SU-DHL-6 (cell line): Measurements from ENCODE around the gene ACOT11.

Source experiments
- H2AFZ ChIP-seq: fragments of 200-600 bp; sonication (generic); 2 replicates; pipeline ENCODE4 v1.6.1; 2014; ENCODE audit warnings: low read depth, mild to moderate bottlenecking, moderate library complexity, mixed read lengths, antibody characterized with exemption, low read length; ENCODE audit not compliant: severe bottlenecking
- H3F3A ChIP-seq: fragments of 200-600 bp; shearing (Covaris generic); 2 replicates; pipeline ENCODE4 v1.6.0; 2016; ENCODE audit warnings: antibody characterized with exemption, mild to moderate bottlenecking; ENCODE audit not compliant: insufficient read depth
- H3K27ac ChIP-seq: fragments of 200-600 bp; sonication (generic); 2 replicates; pipeline ENCODE4 v1.5.1; 2016; ENCODE audit warnings: low read depth, mild to moderate bottlenecking, low read length, moderate library complexity, mixed read lengths
- H3K27me3 ChIP-seq: fragments of 200-600 bp; sonication (generic), shearing (Covaris generic); 2 replicates; pipeline ENCODE4 v1.6.0; 2014; ENCODE audit warnings: mild to moderate bottlenecking, low read length
- H3K36me3 ChIP-seq: fragments of 200-600 bp; sonication (generic); 2 replicates; pipeline ENCODE4 v1.6.1; 2014; ENCODE audit warnings: mild to moderate bottlenecking, low read length, mixed read lengths
- H3K4me2 ChIP-seq: fragments of 300-600, 200-600 bp; shearing (Covaris generic), sonication (generic); 2 replicates; pipeline ENCODE4 v1.6.0; 2014; ENCODE audit warnings: low read length, low read depth, mild to moderate bottlenecking; ENCODE audit not compliant: poor library complexity, severe bottlenecking
- H3K4me3 ChIP-seq: fragments of 200-600 bp; sonication (generic); 2 replicates; pipeline ENCODE4 v1.5.1; 2014; ENCODE audit warnings: antibody characterized with exemption, low read length, mild to moderate bottlenecking, mixed read lengths; ENCODE audit not compliant: insufficient read depth, poor library complexity, severe bottlenecking
- H3K79me2 ChIP-seq: fragments of 200-600 bp; sonication (generic); 2 replicates; pipeline ENCODE4 v1.6.1; 2014; ENCODE audit warnings: mild to moderate bottlenecking, low read length, moderate library complexity; ENCODE audit not compliant: insufficient read depth
- H3K9ac ChIP-seq: fragments of 200-600 bp; sonication (generic); 2 replicates; pipeline ENCODE4 v1.7.0; 2014; ENCODE audit warnings: mild to moderate bottlenecking, low read length
- H3K9me2 ChIP-seq: fragments of 200-600 bp; sonication (generic); replicated peaks from 2 replicates; pipeline ENCODE4 v1.6.1; 2014; ENCODE audit warnings: low read length; ENCODE audit not compliant: insufficient read depth
- H3K9me3 ChIP-seq: fragments of 200-600 bp; sonication (generic); 2 replicates; pipeline ENCODE4 v1.6.1; 2014; ENCODE audit warnings: low read length, mixed read lengths; ENCODE audit not compliant: insufficient read depth
- H4K20me1 ChIP-seq: fragments of 200-600 bp; sonication (generic); 2 replicates; pipeline ENCODE4 v1.6.1; 2014; ENCODE audit warnings: low read depth, mild to moderate bottlenecking, antibody characterized with exemption, low read length, moderate library complexity, mixed read lengths
- EZH2phosphoT487 ChIP-seq: fragments of 200-600 bp; sonication (generic), shearing (Covaris generic); conservative IDR thresholded peaks from 2 replicates; pipeline ENCODE4 v1.6.1; 2018; ENCODE audit warnings: mild to moderate bottlenecking, antibody characterized with exemption, low read length, moderate library complexity, mixed read lengths
- TF ChIP-seq, protein P1 (sequence below): fragments of 200-600 bp; sonication (generic); IDR thresholded peaks from one replicate; pipeline ENCODE4 v1.5.1; 2017; ENCODE audit warnings: antibody characterized with exemption, mild to moderate bottlenecking, low read length, moderate library complexity; ENCODE audit not compliant: insufficient read depth, poor library complexity, severe bottlenecking

The ACOT11 gene

GRCh38 chr1:54611621-54612020 is 63.6 kb downstream of the ACOT11 start:
- no peak for TF ChIP-seq EZH2phosphoT487
- TF ChIP-seq, protein P1, sequence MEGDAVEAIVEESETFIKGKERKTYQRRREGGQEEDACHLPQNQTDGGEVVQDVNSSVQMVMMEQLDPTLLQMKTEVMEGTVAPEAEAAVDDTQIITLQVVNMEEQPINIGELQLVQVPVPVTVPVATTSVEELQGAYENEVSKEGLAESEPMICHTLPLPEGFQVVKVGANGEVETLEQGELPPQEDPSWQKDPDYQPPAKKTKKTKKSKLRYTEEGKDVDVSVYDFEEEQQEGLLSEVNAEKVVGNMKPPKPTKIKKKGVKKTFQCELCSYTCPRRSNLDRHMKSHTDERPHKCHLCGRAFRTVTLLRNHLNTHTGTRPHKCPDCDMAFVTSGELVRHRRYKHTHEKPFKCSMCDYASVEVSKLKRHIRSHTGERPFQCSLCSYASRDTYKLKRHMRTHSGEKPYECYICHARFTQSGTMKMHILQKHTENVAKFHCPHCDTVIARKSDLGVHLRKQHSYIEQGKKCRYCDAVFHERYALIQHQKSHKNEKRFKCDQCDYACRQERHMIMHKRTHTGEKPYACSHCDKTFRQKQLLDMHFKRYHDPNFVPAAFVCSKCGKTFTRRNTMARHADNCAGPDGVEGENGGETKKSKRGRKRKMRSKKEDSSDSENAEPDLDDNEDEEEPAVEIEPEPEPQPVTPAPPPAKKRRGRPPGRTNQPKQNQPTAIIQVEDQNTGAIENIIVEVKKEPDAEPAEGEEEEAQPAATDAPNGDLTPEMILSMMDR, result no peak
- H2AFZ ChIP-seq, result no peak overlapping the region
- no peak overlapping the region for H3K9ac ChIP-seq

DNA sequence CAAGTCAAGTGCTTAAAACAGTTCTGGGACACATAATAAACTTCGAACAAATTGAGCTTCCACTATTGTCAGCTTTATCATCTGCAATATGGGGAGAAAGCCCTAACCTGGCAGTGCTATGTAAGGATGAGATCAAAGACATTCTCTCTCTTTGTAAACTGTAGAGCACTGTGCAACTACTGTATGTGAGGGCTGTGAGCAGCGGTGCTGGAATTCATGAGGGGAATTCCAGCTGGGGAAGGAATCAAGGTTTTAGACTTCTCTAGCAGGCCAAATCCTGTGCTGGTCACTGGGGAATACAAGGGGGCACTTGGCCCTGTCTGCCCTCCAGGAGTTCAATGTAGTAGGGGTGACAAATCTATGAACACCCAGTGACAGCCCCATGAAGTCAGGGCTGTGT is 66.0 kb downstream of the ACOT11 start:
- no peak for TF ChIP-seq EZH2phosphoT487
- TF ChIP-seq, protein P1, result no peak
- Histone ChIP-seq H3K4me2 (no peak overlapping the region), H2AFZ (no peak overlapping the region), H3F3A (no peaks in the 10 kb centered on the region), H3K27ac (no peak overlapping the region), H3K36me3 (no peaks in the 10 kb centered on the region), H3K27me3 (no peaks in the 10 kb centered on the region), H4K20me1 (no peaks in the 10 kb centered on the region), H3K79me2 (no peaks in the 10 kb centered on the region), H3K9ac (no peak overlapping the region), H3K4me3 (no peak overlapping the region), H3K9me3 (no peaks in the 10 kb centered on the region), H3K9me2 (no peaks in the 10 kb centered on the region)

More at GRCh38 chr1:54611621-54612020, 63.6 kb downstream of the ACOT11 start:
- Histone ChIP-seq H3F3A (no peaks in the 10 kb centered on the region), H3K4me2 (no peak overlapping the region), H3K36me3 (no peaks in the 10 kb centered on the region), H3K4me3 (no peak overlapping the region), H3K27me3 (no peaks in the 10 kb centered on the region), H4K20me1 (no peaks in the 10 kb centered on the region), H3K79me2 (no peaks in the 10 kb centered on the region), H3K27ac (no peak overlapping the region), H3K9me3 (no peaks in the 10 kb centered on the region), H3K9me2 (no peaks in the 10 kb centered on the region)

- Histone ChIP-seq H3K9ac (no peak overlapping the region), H3K9me3 (no peaks in the 10 kb centered on the region), H4K20me1 (no peaks in the 10 kb centered on the region), H3K27ac (no peak overlapping the region), H3K79me2 (no peaks in the 10 kb centered on the region), H3K4me3 (no peak overlapping the region), H2AFZ (no peak overlapping the region), H3K9me2 (no peaks in the 10 kb centered on the region), H3K4me2 (no peak overlapping the region), H3F3A (no peaks in the 10 kb centered on the region), H3K36me3 (no peaks in the 10 kb centered on the region), H3K27me3 (no peaks in the 10 kb centered on the region)
- TF ChIP-seq, protein P1, result no peak
- no peak for TF ChIP-seq EZH2phosphoT487
Observed at GRCh38 chr1:54614563-54614962, 66.5 kb downstream of the ACOT11 start.
